Ureter (tissue), 1 donor: Measurements from ENCODE around the gene WDR36. TPM values are rescaled to one million over a fixed set of nuclear protein-coding genes. Genes with fewer than 3 reads are reported as not detected.

Source experiments
- DNase-seq: peaks from one replicate; pipeline ENCODE4 v3.0.0-alpha.2; 2020; ENCODE audit warnings: low spot score
- total RNA-seq: library from RNA; stranded (reverse); gene quantifications from one replicate; pipeline ENCODE4 v1.2.4, GENCODE V29; 2023
- donor health status: DM: yes; HTN: yes; CAD: no.

The WDR36 gene
- total RNA-seq, 1 donor from 2014 or later, result 33.9 TPM

DNA sequence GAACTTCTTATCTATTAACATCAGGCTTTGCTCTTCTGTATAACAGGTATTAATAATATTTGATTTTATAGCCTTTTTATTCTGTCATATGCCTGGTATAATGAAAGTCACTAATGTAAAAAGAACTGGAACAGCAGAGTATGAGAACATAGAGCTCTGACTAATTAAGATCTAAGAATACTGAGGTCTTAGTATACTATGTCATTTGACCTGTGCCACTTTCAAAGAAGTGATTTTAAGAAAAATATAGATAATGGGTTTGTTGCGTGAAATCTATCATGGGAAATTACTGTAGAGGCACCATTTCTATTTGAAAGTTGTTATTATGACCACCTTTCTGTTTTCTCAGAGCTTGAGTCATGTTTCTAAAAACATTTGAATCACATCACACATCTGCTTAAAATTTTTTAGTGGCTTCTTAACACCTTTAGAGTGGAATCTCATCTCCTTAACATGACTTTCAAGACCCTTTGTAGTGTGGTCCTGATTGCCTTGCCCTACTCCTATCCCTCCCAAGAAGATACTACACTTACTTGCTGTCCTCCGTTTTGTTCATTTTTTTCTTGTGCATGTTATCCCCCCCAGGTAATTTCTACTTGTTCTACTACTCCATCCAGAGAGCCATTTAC, 14.3 kb downstream of the WDR36 start:
- no peak for DNase-seq

DNA sequence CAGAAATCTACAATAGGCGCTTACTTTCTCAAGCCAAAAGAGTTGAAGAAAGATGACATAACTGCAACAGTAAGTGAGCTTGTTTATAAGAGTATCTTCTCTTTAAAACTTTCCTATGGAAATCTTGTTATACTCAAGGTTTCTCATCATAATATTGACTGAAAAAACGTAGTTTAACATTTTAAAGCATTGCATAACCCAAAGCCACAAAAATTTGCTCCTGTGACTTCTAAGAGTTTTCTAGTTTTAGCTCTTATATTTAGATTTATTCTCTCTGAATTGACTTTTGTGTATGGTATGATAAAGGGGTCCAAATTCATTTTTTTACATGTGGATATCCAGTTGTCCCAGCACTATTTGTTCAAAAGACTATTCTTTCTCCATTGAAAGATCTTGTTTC, 15.2 kb downstream of the WDR36 start:
- no peak for DNase-seq

DNA sequence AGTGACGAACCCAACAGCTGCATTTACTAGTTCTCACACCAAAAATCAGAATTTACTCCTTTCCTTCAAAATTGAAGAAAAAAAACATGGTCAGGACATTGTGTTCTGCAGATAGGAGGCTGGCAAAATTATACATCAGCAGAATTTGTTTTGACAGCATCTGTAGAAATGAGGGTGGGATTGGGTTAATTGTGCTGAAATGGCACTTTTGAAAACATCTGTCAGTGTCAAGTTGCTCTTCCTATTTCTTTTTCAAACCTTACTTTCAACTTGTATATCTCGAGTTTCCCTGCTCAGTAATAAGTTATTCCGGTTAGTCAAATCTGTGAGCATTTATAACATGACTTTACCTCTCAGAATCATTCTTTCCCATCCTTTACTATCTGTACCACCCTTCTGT, 19.8 kb downstream of the WDR36 start:
- DNase-seq, result no peak

DNA sequence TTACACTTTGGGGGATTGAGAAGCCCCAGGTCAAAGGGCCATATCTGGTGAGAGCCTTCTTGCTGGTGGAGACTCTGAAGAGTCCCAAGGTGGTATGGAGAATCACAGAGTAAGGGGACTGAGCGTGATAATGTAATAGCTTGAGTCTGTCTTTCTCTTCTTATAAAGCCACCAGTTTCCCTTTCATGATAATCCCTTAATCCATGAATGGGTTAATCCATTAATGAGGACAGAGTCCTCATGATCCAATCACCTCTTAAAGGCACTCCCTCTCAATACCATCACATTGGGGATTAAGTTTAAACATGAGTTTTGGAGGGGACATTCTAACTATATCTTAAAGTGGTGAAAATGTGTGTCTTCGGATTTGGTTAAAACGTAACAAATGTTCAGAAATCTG, 21.5 kb downstream of the WDR36 start:
- DNase-seq, result no peak

DNA sequence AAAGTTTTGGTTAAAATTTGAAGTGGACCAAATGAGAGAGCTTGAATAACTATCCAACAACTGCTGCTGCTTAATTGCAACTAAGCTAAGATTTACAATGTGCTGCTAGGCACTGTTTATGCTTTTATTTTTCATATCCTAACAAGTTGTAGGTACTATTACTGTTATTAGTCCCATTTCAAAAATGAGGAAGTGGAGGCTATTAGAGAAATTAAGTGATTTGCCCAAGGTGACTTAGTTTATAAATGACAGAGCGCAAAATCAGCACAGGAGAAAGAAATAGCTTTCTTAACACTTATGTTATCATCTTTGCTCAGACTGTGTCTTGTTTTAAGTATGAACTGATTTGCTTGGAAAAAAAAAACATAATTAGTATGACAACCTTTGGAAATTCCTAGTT, 23.1 kb downstream of the WDR36 start:
- DNase-seq, result no peak

- DNase-seq, result no peak
Measured at GRCh38 chr5:111116550-111116949, 24.4 kb downstream of the WDR36 start.

DNA sequence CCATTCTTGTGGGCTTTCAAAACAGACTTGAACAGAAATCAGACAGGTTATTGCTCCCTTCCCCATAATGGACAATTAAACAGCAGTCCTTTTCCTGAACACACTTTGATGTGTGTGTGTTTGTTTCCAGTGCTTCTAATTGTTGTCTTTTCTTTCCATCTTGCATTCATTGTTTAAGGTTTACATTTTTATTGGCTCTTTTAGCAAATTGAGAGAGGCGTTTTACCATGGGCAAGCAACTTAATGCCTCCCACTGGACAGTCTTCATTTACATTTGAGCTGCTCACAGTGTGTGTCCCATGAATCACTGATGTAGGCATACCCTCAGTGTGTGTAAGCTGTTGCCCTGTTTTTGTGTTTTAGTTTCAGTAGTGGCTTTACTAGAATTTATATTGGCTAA, 25.0 kb downstream of the WDR36 start:
- DNase-seq, result no peak

GRCh38 chr5:111119221-111119620, 27.1 kb downstream of the WDR36 start:
- no peak for DNase-seq

- no peak for DNase-seq
Measured at GRCh38 chr5:111119856-111120255, 27.7 kb downstream of the WDR36 start.

DNA sequence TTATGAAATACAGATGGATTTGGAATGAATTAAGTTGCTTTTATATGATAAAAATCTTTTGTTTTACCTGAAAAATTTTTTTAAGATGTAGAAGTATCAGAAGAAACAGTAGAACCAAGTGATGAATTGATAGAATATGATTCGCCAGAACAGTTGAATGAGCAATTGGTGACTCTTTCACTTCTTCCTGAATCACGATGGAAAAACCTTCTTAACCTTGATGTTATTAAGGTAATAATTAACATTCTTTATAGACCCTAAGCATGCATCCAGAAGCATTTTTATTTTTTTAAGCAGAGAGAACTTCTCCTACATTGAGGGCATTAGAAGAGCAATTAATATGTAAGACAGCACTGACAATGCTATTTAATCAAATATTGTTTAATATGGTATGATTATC, 28.8 kb downstream of the WDR36 start:
- DNase-seq, result no peak

GRCh38 chr5:111121926-111122325, 29.8 kb downstream of the WDR36 start:
- no peak for DNase-seq

- no peak for DNase-seq
Measured at GRCh38 chr5:111122398-111122797, 30.2 kb downstream of the WDR36 start.

- DNase-seq, result no peak
Measured at GRCh38 chr5:111124793-111125192, 32.6 kb downstream of the WDR36 start.

DNA sequence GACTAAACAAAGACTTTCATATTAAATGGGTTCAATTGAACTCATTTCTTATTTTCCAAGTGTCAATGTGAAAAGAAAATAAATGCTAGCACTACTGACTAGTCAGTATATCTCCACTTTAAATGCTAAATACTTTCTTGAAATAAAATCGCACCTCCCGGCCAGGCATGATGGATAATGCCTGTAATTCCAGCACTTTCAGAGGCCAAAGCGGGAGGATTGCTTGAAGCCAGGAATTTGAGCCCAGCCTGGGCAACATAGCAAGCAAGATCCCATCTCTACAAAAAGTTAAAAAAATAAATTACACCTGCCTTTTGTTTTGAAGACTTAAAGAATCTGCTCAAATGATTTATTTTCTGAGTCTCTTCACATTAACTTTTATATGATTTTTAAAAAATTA, 34.7 kb downstream of the WDR36 start:
- DNase-seq, result no peak

DNA sequence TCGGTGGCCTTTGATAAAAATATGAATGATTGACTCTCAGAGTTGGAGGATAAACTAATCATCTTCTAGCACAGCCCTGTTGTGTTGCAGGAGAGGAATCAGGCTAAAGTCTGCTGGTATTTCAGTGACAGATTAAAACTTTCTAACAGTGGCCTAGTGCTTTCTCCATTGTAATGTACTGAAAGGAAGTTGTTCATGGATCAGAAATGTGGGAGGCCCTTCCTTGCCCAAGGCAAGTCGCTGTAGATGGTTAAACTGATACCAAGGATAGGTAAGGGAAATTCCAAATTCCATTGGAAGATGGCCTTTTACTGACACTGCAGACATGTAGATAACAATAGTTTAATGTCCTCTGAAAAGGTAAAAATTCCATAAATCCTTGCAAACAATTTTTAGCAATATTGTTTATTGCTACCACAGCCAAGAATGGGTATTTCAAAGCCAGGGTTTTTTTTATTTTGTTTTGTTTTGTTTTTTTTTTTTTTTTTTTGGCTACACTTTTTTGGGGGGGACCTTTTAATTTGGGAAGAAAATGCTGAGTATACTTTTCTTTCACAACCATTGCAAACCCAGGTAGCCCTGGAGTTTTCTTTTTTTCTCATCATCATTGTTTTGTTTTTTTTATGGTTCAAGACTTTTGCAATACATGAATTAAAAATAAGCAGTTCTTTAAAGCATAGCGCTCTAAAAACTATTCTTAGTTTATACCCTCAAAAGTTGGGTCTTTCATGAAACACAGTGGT, 35.5 kb downstream of the WDR36 start:
- no peak for DNase-seq

DNA sequence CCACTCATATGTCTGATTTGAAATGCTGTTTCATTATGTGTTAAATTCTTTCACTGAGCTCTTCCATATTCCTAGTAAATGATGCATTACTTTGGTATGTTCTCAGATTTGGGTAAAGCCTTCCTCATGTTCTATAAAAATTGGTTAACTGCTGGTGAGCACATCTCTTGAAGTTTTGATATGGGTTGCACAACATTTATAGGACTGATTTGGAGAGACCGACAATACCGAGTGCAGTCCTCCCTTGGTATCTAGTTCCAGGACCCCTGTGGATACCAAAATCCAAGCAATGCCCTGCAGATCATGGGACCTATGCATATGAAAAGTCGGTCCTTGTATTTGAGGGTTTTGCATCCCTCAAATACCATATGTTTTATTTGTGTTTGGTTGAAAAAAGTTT, 37.8 kb downstream of the WDR36 start:
- no peak for DNase-seq

- no peak for DNase-seq
Measured at GRCh38 chr5:111131356-111131755, 39.2 kb downstream of the WDR36 start.

DNA sequence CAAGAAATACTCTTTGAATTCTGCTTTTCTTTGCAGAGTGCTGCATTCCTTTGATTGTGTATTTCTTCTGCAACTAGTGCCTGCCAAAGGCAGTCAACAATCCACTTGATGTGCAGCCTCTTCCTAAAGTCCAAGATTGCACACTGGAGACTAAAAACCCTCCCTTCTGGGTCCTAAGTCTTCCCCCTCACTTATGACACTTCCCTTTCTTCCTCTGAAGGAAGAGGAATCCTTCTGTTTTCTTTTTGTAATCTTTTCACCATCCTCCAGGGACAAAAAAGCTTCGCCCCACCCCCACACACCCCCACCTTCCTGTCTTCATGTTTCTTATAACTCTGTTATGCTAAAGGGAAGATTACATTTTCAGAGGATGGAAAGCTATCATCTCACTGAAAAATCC, 39.9 kb downstream of the WDR36 start:
- no peak for DNase-seq

GRCh38 chr5:111132731-111133435, 40.7 kb downstream of the WDR36 start:
- no peak for DNase-seq

DNA sequence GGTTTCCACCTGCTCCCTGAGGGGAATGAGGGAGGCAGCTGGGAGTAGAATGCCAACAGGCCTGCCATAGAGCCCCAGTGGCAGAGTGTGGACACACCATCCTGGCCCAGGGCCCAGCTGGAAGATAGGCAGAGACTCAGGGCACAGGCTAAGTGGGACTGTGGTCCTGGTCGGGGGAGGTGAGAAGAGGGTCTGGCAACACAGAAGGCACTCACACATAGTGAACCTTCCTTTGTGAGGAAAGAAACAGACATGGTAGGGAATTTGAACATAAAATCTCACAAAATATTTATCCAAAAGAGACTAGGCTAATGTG, 41.2 kb downstream of the WDR36 start:
- no peak for DNase-seq

GRCh38 chr5:111134087-111134486, 41.9 kb downstream of the WDR36 start:
- DNase-seq, result no peak

DNA sequence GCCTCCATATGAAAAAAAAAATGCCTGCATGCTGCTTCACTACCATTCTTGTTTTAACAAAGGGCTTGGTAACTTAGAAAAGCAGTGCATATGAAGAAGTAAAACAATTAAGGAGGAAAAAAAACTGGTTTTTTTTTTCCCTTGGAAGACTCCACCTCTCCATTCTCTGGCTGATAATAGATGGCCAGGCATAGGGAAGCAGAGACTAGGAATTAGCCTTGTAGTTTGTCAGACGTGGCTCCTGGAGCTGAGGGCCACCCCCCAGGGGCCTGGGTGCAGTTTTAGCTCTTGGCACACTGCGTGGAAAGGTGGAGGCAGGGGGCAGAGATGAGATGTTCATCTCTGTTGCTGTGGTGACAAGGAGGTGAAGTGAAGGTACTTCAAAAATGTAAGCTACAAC, 42.7 kb downstream of the WDR36 start:
- DNase-seq, result no peak

GRCh38 chr5:111135363-111135762, 43.2 kb downstream of the WDR36 start:
- no peak for DNase-seq
